Effector CD8-positive, alpha-beta T cell (primary cell): ENCODE data around the gene C3orf33.
"Not testable (repeated sequence)": the region's sequence is repeated elsewhere in the genome, so short reads cannot be mapped to it uniquely, and the experiment has no call there.

Source experiments
- DNase-seq: peaks from one replicate; lab custom pipeline; 2025; lab: John Stamatoyannopoulos, UW
- total RNA-seq, 4 experiments: gene quantifications; one replicate each; lab custom pipeline; 2026; lab: John Stamatoyannopoulos, UW

The C3orf33 gene, protein sequence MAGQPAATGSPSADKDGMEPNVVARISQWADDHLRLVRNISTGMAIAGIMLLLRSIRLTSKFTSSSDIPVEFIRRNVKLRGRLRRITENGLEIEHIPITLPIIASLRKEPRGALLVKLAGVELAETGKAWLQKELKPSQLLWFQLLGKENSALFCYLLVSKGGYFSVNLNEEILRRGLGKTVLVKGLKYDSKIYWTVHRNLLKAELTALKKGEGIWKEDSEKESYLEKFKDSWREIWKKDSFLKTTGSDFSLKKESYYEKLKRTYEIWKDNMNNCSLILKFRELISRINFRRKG
- total RNA-seq: 0.54 to 1.8 (median 0.90) reads per million in 4 experiments

DNA sequence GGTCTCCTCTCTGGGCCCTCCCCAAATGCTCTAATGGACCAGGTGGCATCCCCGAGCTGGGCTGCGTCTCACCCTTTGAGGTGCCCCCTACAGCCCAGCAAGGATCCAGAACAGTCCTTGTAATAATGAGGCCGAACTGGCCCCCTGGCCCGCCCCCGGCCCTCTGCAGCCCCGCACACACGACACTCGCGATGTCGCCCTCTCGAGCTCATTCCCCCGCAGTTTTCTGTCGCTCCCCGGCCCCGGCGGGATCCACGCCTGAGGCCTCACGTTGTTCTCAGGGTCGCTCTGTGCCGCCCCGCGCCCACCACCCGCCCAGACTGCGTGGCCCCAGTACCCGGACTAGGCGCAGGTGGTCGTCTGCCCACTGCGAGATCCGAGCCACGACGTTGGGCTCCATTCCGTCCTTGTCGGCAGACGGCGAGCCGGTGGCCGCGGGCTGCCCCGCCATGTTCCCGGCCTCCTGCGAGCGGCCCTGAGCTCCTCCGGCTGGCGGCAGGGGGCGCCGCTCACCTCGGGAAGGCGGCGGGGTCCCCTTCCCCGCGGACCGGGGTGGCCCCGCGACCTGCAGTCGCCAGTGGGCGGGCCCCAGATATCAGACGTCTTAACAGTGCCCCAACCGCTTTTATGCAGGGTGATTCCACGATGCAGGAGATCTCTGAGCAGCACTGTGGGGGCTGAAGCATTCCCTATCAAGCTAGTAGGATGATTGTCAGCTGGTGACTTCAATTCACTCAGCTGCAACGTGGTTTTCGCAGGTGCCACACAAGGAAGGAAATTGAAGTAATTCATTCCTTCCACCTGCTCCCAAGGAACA lies at the start of gene C3orf33:
C3orf33 (minus strand) TSS at position 477 of the 817 bp plus-strand sequence; CDS start at position 451, 26 bp downstream.
- peak; percentile 62 for DNase-seq

DNA sequence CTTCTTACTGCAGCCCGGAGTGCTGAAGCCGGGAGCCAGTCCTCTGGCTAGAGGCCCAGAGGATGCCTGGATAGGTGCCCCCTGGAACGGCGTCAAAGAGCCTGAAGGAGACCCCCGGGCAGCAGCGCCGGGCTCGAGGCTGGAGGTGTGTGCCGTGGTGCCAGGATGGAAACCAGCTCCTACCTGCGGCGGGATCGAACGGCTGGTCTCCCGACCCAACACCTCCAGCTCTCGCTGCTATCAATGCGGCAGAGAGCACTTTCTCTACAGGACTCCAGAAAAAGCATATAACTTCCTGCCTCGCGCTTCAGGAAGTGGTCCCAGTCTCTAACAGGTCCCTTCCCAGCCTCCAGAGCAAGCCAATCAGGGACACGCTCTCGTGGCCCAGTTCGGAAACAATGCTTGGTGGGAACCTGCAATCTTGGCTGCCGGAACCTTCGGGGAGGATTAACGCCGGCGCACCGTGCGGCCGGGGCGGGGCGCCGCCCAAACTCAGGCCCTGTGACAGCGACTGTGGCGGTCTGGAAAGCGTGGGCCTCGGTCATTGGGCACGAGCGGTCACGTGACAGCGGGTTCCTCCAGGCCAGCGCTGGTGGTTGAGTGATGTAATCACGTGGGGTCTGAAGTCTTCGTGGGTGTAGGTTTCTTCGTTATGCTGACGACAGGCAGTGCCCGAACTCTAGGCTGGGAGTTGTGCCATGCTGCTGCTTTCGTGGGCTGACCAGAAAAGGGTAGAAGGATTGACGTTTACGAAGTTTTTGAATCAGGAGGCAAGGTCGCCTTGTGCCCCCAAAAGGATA lies 48.3 kb upstream of the C3orf33 start, which contains the start of gene SLC33A1:
SLC33A1 (minus strand) TSS at position 287 of the 800 bp plus-strand sequence. CDS start 430 bp downstream, outside the sequence.
- DNase-seq: peak; percentile 96

DNA sequence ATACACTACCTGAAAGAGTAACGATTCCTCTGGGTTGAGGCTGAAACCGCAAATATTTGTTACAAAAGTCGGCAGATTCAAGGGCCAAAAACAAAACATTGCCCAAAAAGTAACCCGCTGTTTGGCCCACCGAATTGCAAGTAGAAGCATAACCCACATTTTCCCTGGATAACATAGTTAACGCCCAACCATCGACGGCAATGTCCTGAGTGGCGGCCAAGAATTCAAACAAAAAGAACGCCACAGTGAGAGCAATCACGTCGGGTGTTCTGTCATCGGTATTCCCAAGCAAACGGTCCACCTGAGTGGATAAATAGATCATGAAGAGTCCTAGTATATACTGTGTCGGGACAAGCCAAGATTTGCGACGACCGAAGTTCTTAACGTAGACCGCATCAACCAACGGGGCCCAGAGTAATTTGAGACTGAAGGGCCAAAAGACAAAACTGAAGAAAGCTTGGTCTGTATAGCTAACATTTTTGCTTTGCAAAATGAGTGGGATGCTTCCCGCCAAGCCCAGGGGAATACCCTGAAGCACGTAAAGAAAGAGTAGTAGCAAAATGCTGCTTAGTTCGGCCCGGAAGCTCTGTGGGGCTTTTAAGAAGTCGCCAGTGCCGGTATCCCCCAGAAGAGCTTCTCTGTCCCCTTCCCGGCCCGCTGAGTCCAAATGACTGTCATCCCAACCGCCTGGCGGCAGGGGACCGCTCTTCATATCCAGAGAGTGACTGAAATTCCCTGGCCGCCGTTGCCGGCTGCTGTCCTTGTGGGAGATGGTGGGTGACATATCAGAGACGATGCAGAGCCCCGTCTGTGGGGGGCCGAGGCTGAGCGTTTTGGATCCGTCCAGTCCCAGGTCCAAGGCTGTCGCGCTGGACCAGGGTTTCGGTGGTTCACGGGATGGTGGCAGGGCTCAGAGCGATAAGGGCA lies 47.4 kb upstream of the C3orf33 start:
- DNase-seq: peak; percentile 21

DNA sequence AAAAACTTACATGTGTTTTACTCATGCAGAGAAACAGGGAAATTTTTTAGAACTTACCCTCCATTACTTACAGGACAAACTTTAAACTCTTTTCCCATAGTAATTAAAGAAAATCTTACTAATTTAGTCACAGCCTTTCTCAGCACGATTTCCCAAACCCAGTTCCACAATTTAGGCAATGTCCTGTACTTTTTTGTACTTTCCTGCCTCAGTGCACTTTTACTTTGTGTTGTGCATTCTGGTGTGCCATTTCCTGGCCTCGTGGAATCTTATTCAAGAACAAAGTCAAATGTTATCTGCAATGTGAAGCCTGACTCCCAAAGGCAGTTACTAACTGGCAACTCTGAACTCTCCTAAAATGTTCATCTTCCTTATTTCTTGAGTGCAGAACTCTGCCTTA lies 46.3 kb upstream of the C3orf33 start:
- DNase-seq: no peak

DNA sequence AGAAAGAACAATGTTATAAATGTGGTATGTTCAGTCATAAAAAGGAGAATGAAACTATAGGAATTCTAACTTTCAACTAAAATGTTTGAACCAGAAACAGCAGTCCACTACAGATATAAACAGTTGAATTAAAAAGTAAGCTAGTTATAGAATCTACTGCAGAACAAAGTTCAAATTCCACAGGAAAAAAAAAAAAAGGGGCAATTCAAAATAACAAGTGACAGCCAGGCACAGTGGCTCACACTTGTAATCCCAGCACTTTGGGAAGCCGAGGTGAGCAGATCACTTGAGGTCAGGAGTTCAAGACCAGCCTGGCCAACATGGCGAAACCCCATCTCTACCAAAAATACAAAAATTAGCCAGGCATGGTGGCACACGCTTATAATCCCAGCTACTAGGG lies 43.3 kb upstream of the C3orf33 start:
- DNase-seq: not testable (repeated sequence)

DNA sequence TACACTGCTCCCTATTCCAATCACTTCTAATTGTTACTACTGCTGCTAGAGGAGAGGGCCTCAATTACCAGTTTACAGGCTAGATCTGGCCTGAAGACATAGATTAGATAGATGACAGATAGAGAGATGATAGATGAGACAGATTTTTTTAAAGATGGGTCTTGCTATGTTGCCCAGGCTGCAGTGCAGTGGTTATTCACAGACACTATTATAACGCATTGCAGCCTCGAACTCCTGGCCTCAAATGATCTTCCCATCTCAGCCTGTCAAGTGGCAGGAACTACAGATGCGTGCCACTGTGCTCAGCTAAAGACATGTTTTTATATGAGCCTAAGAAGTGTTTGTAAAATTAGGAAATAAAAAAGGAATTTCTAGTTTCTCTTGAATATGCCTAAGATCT lies 41.9 kb upstream of the C3orf33 start:
- DNase-seq: no peak

DNA sequence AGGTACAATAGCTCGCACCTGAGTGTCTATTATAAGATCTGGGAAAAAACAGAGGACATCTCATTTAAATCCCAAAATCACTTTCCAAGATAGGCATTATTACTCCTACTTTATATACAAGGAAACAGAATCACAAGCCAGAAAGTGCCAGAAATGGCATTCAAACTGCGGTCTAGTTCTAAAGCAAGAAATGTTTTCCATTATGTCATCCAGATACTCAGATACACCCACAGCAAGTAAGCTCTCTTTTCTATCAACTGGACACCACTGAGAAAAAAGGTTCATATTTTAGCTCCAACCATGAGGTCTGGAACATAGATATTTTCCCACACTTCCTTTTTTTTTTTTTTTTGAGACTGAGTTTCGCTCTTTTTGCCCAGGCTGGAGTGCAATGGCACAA lies 40.0 kb upstream of the C3orf33 start:
- DNase-seq: no peak

DNA sequence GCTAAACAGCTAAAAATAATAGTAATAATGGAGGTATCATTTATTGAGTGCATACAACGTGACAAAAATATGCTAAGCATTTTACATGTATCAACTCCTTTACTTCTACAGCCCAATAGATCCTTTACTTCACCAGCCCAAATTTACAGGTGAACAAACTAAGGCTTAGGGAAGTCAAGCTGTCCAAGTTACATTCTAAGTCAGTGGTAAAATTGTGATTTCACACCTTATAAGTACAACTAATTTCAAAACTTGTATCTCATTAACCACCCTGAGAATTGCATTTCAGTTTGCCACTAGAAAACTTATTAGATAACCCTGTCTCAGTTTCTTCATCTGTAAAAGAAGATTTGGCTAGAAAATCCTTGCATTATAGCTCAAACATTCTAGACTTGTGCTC lies 37.5 kb upstream of the C3orf33 start:
- DNase-seq: no peak

DNA sequence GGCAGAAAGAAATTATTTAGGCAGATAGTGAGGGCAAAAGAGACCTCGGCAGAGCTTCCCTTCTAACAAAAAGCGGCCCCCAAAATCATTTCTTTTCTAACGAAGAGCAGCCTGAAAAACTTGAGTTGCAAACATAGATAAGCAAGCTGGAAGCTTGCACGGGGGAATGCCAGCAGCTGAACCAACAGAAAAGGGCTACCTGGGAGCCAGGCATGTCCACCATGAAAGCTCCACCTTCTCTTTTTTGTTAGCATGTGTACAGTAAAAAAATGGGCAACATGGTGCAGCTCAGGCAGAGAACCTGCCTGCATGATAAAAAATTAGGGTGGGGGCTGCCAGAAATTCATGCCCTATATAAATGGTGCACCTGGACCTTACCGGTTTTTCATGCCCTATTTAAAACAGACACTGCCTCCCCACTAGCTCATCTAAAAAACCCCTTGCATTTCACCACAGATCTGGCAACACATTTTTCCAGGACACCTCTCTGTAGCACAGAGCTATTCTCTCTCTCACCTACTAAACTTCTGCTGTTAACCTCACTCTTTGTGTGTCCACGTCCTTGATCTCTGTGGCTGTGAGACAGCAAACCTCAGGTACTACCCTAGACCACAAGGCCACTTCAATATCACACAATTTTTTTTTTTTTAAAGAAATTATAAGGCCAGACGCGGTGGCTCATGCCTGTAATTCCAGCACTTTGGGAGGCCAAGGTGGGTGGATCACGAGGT lies 29.4 kb upstream of the C3orf33 start:
- DNase-seq: no peak

DNA sequence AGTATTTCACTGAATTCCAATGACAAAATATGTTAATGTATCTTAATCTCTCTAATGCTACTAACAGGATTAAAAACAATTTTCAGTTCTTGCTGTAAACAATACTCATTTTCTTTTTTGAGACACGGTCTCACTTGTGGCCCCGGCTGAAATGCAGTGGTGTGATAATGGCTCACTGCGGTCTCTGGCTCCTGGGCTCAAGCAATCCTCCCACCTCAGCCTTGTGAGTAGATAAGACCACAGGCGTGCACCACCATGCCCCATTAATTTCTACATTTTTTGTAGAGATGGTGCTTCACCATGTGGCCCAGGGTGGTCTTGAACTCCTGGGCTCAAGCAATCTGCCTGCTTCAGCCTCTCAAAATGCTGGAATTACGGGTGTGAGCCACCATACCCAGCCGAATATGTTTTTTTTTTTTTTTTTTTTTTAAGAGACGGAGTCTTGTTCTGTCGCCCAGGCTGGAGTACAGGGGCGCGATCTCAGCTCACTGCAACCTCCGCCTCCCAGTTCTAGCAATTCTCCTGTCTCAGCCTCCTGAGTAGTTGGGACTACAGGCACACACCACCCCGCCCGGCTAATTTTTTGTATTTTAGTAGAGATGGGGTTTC lies 22.5 kb upstream of the C3orf33 start:
- not testable (repeated sequence) for DNase-seq

DNA sequence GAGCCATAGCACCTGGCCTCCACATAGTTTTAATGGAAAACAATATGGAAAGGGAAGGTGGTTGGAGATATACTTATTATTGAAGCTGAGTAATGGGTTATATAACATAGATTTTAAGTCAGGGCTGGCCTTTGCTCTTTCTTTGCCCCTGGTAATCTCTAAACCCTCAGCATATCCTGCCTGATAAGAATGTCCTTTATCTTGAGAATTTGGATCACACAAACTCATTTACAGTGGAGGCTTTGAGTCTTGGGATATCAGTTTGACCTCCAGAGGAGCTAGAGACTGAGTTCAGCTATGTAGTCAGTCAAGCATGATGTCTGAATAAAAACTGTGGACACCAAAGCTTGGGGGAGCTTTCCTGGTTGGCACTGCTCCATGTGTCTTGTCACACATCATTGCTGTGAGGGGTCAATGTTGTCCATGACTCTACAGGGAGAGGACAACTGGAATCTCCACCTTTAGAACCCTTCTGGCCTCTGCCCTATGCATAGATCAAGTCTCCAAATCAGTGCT lies 9.0 kb upstream of the C3orf33 start:
- DNase-seq: no peak

DNA sequence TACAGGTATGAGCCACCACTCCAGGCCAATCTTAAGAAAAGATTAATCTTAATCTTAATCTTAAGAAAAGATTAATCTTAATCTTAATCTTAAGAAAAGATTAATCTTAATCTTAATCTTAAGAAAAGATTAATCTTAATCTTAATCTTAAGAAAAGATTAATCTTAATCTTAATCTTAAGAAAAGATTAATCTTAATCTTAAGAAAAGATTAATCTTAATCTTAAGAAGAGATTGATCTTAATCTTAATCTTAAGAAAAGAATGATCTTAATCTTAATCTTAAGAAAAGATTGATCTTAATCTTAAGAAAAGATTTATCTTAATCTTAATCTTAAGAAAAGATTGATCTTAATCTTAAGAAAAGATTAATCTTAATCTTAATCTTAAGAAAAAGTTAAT lies 7.1 kb upstream of the C3orf33 start:
- DNase-seq: not testable (repeated sequence)

DNA sequence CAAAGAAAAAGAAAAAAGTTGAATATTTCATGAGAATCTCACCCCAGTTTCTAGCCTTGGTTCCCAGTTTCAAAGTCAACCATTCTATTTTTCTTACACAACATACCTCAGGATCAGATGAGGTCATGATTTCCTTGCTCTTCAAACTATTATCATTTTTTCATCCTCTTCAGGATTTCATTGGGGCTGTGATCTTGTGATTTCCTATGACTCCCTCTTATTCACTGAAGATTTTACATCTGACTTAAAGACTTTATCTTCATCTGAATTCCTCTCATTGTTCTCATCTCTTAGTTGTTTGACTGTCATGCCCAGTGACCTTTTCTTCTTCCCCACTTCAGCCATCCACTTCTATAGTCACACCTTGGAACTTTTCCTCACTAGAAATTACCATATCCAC lies 3.1 kb upstream of the C3orf33 start:
- DNase-seq: no peak

DNA sequence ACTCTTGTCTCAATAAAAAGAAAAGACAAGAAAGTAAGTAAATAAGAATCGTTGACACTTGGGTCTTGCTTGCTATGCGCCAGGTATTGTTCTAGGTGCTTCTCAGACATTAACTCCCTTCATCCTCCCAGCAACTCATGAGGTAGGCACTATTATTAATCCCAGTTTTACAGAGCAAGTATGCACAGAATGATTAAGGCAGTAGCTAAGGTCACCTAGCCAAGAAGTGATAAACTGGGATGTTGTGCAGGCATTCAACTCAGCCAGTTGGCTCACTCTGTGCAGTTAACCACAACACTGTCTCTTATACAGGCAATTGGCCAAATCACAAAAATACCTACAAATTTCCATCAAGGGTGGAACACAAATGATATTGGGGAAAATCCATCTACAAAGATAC lies 1.7 kb upstream of the C3orf33 start:
- DNase-seq: no peak

DNA sequence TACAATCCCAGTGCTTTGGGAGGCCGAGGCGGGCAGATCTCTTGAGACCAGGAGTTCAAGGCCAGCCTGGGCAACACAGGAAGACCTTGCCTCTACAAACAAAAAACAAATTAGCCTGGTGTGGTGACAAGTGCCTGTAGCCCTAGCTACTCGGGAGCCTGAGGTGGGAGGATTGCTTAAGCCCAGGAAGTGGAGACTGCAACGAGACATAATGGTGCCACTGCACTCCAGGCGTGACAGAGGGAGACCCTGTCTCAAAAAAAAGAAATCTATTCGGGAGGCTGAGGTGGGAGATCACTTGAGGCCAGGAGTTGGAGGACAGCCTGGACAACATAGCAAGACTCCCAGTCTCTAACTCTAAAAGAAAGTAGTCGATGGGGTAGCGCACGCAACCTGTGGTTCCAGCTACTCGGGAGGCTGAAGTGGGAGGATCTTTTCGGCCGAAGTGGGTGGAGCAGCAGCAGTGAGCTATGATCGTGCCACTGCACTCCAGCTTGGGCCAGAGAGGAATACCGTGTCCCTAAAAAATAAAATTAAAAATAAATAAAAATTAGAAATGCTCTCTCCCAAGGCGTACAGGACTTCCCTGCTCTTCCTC lies 775 bp downstream of the C3orf33 start:
- DNase-seq: peak; percentile 12

DNA sequence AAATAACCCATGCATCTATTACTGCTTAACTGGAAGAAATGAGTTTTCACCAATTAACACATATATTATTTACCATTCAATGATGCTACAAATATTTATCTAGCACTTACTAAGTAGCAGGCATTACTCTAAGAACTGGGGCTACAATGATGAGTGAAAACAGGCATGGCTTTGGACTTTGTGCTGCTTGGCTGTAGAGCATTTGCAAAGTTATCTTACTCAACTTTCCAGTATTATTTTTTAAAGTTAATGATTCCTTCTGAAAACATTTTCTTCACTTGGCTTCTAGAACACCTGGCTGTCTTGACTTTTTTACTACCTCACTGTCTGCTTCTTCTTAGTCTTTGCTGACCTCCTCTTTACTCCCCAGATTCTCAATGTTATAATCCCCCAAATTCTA lies 1.8 kb downstream of the C3orf33 start:
- no peak for DNase-seq

DNA sequence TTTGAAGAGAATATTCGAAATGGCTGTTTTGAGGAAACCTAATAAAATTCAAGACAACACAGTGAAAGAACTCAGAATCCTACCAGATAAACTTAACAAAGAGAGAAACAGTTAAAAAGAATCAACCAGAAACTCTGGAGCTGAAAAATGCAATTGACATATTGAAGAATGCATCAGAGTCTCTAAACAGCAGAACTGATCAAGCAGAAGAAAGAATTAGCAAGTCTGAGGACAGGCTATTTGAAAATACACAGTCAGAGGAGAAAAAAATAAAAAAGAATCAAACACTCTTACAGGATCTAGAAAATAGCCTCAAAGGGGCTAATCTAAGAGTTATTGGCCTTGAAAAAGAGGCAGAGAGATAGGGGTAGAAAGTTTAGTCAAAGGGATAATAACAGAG lies 13.5 kb downstream of the C3orf33 start:
- DNase-seq: no peak

DNA sequence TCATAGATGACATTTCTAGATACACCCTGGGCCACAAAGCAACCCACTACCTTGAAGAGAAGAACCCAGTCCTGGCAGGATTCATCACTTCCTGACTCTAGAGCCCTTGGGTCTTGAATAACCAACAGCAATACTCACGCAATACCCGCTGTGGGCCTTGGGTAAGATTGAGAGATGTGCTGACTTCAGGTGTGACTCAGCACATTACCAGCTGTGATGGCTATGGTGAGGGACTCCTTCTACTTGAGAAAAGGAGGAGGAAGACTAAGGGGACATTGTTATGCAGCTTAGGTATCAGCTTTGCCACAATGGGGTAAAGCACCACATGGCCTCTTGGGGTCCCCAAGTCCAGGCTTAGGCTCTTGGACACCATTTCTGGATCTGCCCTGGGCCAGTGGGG lies 14.9 kb downstream of the C3orf33 start:
- no peak for DNase-seq

DNA sequence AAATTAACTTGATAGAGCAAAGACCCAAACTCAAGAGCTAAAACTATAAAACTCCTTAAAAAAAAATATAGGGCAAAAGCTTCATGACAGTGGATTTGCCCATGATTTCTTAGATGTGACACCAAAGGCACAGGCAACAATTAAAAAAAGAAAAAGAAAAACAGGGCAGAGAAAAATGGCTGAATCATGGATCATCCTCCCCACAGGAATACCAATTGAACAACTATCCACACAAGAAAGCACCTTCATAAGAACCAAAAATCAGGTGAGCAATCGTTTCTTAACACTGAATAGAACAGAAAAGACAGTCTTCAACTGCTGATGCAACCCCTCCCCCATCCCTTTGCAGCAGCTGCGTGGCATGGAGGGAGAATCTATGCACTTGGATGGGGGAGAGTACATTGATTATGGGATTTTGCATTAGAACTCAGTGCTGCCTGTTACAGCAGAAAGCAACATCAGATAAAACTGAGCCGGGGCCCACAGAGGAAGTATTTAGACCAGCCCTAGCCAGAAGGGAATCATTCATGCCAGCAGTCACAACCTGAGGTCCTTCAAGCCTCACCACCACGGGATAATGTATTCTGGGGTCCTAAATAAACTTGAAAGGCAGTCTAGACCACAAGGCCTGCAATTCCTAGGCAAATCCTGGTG lies 15.7 kb downstream of the C3orf33 start:
- no peak for DNase-seq
